Thyroid gland (tissue), 4 donors: ENCODE measurements around the gene RPL27A. TPM values are rescaled to one million over a fixed set of nuclear protein-coding genes. Genes with fewer than 3 reads are reported as not detected.
A peak's percentile ranks its signal among the peaks of the same experiment; 100 is the strongest.

Experiments used
- DNase-seq, 2 donors: peaks; one replicate each; pipeline ENCODE4 v3.0.0-alpha.2; 2019
- H3K27ac ChIP-seq, 3 donors: fragments of 200-600 bp; sonication (generic); 1 replicate in 2 of 3; 2 replicates in 1 of 3; pipeline ENCODE4 v1.5.1; 2016 to 2019; ENCODE audit warnings: mild to moderate bottlenecking in 1 of 3, moderate library complexity in 1 of 3
- H3K27me3 ChIP-seq: fragments of 200-600 bp; sonication (generic); one replicate; pipeline ENCODE4 v1.5.1; 2019
- H3K36me3 ChIP-seq, 2 donors: fragments of 200-600 bp; sonication (generic); one replicate each; pipeline ENCODE4 v1.5.1; 2016 to 2019
- H3K4me1 ChIP-seq, 2 donors: fragments of 200-600 bp; sonication (generic); one replicate each; pipeline ENCODE4 v1.5.1; 2017 to 2019
- H3K4me3 ChIP-seq, 3 donors: fragments of 200-600 bp; sonication (generic); replicated peaks in 1 of 3; 1 replicate in 2 of 3; 2 replicates in 1 of 3; pipeline ENCODE4 v1.5.1; 2016; ENCODE audit warnings: mild to moderate bottlenecking in 1 of 3
- H3K9me3 ChIP-seq: fragments of 200-600 bp; sonication (generic); one replicate; pipeline ENCODE4 v1.5.1; 2017
- POLR2A ChIP-seq, 2 donors: fragments of 450-650 bp; IDR thresholded peaks; one replicate each; pipeline ENCODE4 v1.6.1; 2017; ENCODE audit warnings: antibody characterized with exemption in 2 of 2, mild to moderate bottlenecking in 2 of 2, moderate library complexity in 1 of 2
- WGBS, 2 donors: methylation state at CpG; one replicate each; pipeline ENCODE4 v1.1.5; 2017; 5-methylcytosine and 5-hydroxymethylcytosine counted together
- intact Hi-C: fragments of 100-400 bp; cut with DNase I; formaldehyde crosslinking; loops from one replicate; pipeline ENCODE4 v1.15.1; 2023
- total RNA-seq, 4 donors: library from RNA; depleted of rRNA; stranded (reverse); fragments of >200 nt; gene quantifications; one replicate each; pipeline ENCODE4 v1.2.3, GENCODE V29; 2016
- TF ChIP-seq, protein P1 (sequence below), 6 experiments: fragments of 200-600 bp in 3 of 6; fragments of 450-650 bp in 3 of 6; sonication (generic) in 3 of 6; IDR thresholded peaks; one replicate each; pipeline ENCODE4 v1.5.1; 2016 to 2019; ENCODE audit warnings: antibody characterized with exemption in 6 of 6, mild to moderate bottlenecking in 2 of 6, inconsistent platforms in 1 of 6, moderate library complexity in 1 of 6

Gene RPL27A
- 1,000 to 10,000 TPM; 1,071 to 3,396 (median 1,647) TPM for total RNA-seq

GRCh38 chr11:8682303-8683114 is at the start of gene RPL27A, which contains the start of gene TRIM66:
TSS of gene RPL27A (plus strand) at chr11:8682792. CDS start at chr11:8682814, 22 bp downstream.
TSS of gene TRIM66 (minus strand) at chr11:8682665. CDS start at chr11:8672274, 10,391 bp downstream.
- Histone ChIP-seq H3K36me3 (peaks cover 16 to 26% of the 10 kb centered on the region in 2 donors), H3K4me1 (peaks cover 25 to 33% of the 10 kb centered on the region in 2 donors), H3K27me3 (no peaks in the 10 kb centered on the region), H3K27ac (peak within 1 kb of the TSS; percentile 84 to 97 (median 87)), H3K4me3 (peak within 1 kb of the TSS; percentile 78 to 96 (median 96)), H3K9me3 (no peaks in the 10 kb centered on the region)
- DNase-seq, result peak; percentile 99
- 1 to 2% methylated on average over 17 to 32 of the region's 67 CpGs for whole genome bisulfite sequencing, 2 donors
- intact Hi-C loops, result no loop called here
- TF ChIP-seq, protein P1, sequence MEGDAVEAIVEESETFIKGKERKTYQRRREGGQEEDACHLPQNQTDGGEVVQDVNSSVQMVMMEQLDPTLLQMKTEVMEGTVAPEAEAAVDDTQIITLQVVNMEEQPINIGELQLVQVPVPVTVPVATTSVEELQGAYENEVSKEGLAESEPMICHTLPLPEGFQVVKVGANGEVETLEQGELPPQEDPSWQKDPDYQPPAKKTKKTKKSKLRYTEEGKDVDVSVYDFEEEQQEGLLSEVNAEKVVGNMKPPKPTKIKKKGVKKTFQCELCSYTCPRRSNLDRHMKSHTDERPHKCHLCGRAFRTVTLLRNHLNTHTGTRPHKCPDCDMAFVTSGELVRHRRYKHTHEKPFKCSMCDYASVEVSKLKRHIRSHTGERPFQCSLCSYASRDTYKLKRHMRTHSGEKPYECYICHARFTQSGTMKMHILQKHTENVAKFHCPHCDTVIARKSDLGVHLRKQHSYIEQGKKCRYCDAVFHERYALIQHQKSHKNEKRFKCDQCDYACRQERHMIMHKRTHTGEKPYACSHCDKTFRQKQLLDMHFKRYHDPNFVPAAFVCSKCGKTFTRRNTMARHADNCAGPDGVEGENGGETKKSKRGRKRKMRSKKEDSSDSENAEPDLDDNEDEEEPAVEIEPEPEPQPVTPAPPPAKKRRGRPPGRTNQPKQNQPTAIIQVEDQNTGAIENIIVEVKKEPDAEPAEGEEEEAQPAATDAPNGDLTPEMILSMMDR (IDR thresholded peaks at IDR 0.05), result peak in 3 of 6 experiments; percentile 12 to 45 (median 18)
- TF ChIP-seq POLR2A (IDR thresholded peaks at IDR 0.05), result peak; percentile 89 to 98

GRCh38 chr11:8634498-8634897 is 48.1 kb upstream of the RPL27A start:
- DNase-seq, result no peak

DNA sequence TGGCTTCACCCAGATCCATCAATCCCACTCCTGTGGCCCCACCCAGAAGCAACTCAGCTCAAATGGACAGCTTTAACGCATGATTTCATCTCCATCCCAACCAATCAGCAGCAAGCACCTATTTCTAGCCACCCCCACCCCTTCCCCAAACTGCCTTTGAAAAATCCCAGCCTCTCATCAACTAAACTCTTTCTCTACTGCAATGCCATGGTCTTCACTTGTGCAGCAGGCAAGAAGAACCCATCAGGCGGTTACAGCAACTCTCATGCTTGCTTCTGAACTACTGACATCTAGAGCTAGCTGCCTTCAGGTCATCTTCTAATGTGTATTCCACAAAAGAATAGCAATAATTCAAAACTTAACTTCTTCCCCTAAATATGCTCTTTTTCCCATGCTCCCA is 46.5 kb upstream of the RPL27A start:
- WGBS, 2 donors, result 95 to 96% methylated on average over 2 of the region's 2 CpGs

More at GRCh38 chr11:8634498-8634897, 48.1 kb upstream of the RPL27A start:
- 98 to 100% methylated on average over 5 to 6 of the region's 6 CpGs for WGBS, 2 donors
- Histone ChIP-seq H3K27ac (no peak overlapping the region), H3K4me3 (no peak overlapping the region), H3K4me1 (no peaks in the 10 kb centered on the region), H3K27me3 (no peaks in the 10 kb centered on the region), H3K9me3 (no peaks in the 10 kb centered on the region), H3K36me3 (peaks cover 5 to 6% of the 10 kb centered on the region in 2 donors)
- TF ChIP-seq, protein P1 (IDR thresholded peaks at IDR 0.05), result no peak
- no peak for TF ChIP-seq POLR2A (IDR thresholded peaks at IDR 0.05)
- intact Hi-C loops, result no loop called here

DNA sequence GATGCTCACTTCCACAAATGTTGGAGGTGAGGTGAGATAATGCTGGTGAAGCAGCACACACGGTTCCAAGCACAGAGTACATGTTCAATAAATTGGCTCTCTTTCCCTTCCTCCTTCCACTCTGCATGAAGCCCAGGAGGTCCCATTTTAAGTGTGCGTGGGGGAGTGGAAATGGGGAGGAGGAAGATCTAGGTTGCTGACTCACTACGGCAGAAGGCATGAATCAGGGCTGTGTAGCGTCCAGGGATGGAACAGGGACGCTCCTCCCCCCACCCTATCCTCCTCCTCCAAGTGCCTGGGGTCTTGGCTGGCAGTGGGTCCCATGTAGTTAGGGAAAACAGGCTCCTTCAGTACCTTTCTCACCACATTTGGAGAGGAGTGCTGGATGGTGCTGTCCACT is 44.3 kb upstream of the RPL27A start:
- H3K27me3 ChIP-seq, result no peaks in the 10 kb centered on the region
- H3K36me3 ChIP-seq, result peaks cover 6 to 10% of the 10 kb centered on the region in 2 donors
- H3K27ac ChIP-seq, result no peak overlapping the region
- no peak for TF ChIP-seq POLR2A (IDR thresholded peaks at IDR 0.05)
- TF ChIP-seq, protein P1 (IDR thresholded peaks at IDR 0.05), result no peak
- no peak for DNase-seq
- H3K4me1 ChIP-seq, result no peaks in the 10 kb centered on the region
- intact Hi-C loops, result no loop called here
- no peaks in the 10 kb centered on the region for H3K9me3 ChIP-seq
- H3K4me3 ChIP-seq, result no peak overlapping the region
- WGBS, 2 donors, result 92 to 94% methylated on average over 5 of the region's 5 CpGs

More for the DNA sequence above, 46.5 kb upstream of the RPL27A start:
- Histone ChIP-seq H3K27me3 (no peaks in the 10 kb centered on the region), H3K27ac (no peak overlapping the region), H3K4me1 (no peaks in the 10 kb centered on the region), H3K4me3 (no peak overlapping the region), H3K9me3 (no peaks in the 10 kb centered on the region), H3K36me3 (peaks cover 6 to 10% of the 10 kb centered on the region in 2 donors)
- intact Hi-C loops, result no loop called here
- TF ChIP-seq POLR2A (IDR thresholded peaks at IDR 0.05), result no peak
- TF ChIP-seq, protein P1 (IDR thresholded peaks at IDR 0.05), result no peak
- DNase-seq, result no peak

DNA sequence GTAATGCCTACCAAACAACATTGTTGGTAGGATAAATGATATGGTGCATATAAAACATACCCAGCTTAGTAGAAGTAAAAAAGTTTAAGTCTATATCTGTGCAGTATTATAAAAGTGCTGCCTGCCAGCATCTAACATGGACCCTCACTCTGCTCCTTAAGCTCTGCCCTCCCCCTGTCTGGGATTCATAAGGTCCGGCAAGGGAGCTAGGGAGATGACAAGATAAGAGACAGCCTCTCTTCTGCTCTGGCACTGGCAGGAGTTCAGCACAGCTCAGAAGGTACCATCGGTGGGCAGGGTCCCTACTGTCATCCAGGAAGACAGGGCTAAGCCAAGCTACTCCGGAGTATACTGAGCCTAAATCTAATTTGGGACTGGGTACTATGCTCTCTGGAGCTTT is 42.9 kb upstream of the RPL27A start:
- Histone ChIP-seq H3K4me1 (no peaks in the 10 kb centered on the region), H3K27ac (no peak overlapping the region), H3K36me3 (peaks cover 4 to 5% of the 10 kb centered on the region in 2 donors), H3K9me3 (no peaks in the 10 kb centered on the region), H3K27me3 (no peaks in the 10 kb centered on the region), H3K4me3 (no peak overlapping the region)
- TF ChIP-seq, protein P1 (IDR thresholded peaks at IDR 0.05), result no peak
- TF ChIP-seq POLR2A (IDR thresholded peaks at IDR 0.05), result no peak
- WGBS, 2 donors, result 70 to 80% methylated on average over 3 of the region's 3 CpGs
- intact Hi-C loops, result no loop called here
- no peak for DNase-seq
